NB4 (cell line): ENCODE measurements around the gene CFD.

Experiments used
- DNase-seq: peaks from one replicate; pipeline ENCODE4 v3.0.0; 2010; ENCODE audit warnings: low read depth
- H3K4me3 ChIP-seq: one replicate; pipeline ENCODE4 v1.5.1; 2011; ENCODE audit warnings: mild to moderate bottlenecking, low read depth, low read length, moderate library complexity
- MAX ChIP-seq: IDR thresholded peaks from 2 replicates; pipeline ENCODE4 v1.6.1; 2011; ENCODE audit warnings: low read depth, low read length
- MYC ChIP-seq: IDR thresholded peaks from 2 replicates; pipeline ENCODE4 v1.6.1; 2011; ENCODE audit warnings: low read depth, low read length
- POLR2A ChIP-seq: IDR thresholded peaks from 2 replicates; pipeline ENCODE4 v1.6.1; 2011; ENCODE audit warnings: mild to moderate bottlenecking; ENCODE audit not compliant: insufficient read length; ENCODE audit errors: extremely low read depth
- TF ChIP-seq, protein P1 (sequence below): IDR thresholded peaks from one replicate; pipeline ENCODE4 v1.5.1; 2012; ENCODE audit warnings: low read depth, low read length

The CFD gene

GRCh38 chr19:812747-813218 lies 46.7 kb upstream of the CFD start:
- no peak overlapping the region for H3K4me3 ChIP-seq
- TF ChIP-seq MYC (no peak), MAX (no peak), POLR2A (no peak)
- TF ChIP-seq, protein P1, sequence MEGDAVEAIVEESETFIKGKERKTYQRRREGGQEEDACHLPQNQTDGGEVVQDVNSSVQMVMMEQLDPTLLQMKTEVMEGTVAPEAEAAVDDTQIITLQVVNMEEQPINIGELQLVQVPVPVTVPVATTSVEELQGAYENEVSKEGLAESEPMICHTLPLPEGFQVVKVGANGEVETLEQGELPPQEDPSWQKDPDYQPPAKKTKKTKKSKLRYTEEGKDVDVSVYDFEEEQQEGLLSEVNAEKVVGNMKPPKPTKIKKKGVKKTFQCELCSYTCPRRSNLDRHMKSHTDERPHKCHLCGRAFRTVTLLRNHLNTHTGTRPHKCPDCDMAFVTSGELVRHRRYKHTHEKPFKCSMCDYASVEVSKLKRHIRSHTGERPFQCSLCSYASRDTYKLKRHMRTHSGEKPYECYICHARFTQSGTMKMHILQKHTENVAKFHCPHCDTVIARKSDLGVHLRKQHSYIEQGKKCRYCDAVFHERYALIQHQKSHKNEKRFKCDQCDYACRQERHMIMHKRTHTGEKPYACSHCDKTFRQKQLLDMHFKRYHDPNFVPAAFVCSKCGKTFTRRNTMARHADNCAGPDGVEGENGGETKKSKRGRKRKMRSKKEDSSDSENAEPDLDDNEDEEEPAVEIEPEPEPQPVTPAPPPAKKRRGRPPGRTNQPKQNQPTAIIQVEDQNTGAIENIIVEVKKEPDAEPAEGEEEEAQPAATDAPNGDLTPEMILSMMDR: no peak
- no peak for DNase-seq

DNA sequence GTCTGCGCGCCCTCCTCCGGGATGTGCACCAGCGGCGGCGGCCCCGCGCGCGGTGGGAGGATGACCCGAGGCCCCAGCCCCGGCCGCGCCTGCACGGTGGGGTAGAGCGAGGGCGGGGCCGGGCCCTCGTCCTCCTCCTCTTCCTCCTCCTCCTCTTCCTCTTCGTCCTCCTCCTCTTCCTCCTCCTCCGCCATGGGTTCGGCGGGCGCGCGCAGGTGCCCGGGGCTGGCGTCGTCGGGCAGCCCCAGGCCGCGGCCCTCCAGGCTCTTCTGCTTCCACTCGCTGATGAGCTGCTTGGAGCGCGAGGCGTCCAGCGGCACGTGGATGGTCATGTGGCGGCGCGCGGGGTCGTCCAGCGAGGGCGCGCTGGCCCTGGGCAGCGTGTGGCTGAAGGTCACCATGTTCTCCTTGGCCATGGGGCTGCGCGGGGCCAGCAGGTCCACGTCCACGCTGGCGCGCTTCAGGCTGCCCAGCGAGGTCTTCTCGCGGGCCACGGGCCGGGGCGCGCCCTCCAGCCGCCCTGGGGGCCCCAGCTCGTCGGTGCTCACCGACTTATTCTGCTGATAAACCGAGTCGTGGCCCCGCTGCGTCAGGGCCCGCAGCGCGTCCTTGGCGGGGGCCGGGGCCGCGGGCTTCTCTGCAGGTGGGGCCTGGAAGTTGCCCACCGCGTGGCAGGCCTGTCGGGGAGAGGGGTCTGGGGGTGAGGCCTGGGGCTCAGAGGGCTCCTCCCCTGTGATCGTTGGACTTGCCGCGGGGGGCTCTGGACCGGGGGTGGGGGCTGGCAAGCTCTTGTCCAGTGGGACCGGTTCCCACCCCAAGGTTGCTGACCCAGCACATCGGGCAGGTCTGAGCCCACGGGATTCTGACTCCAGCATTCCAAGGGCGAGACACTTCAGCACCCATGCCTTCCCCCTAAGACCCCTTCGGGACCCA lies 46.0 kb upstream of the CFD start:
- no peak for DNase-seq
- H3K4me3 ChIP-seq: no peak overlapping the region
- TF ChIP-seq MAX: no peak
- TF ChIP-seq MYC: no peak
- TF ChIP-seq, protein P1: no peak
- TF ChIP-seq POLR2A: no peak

DNA sequence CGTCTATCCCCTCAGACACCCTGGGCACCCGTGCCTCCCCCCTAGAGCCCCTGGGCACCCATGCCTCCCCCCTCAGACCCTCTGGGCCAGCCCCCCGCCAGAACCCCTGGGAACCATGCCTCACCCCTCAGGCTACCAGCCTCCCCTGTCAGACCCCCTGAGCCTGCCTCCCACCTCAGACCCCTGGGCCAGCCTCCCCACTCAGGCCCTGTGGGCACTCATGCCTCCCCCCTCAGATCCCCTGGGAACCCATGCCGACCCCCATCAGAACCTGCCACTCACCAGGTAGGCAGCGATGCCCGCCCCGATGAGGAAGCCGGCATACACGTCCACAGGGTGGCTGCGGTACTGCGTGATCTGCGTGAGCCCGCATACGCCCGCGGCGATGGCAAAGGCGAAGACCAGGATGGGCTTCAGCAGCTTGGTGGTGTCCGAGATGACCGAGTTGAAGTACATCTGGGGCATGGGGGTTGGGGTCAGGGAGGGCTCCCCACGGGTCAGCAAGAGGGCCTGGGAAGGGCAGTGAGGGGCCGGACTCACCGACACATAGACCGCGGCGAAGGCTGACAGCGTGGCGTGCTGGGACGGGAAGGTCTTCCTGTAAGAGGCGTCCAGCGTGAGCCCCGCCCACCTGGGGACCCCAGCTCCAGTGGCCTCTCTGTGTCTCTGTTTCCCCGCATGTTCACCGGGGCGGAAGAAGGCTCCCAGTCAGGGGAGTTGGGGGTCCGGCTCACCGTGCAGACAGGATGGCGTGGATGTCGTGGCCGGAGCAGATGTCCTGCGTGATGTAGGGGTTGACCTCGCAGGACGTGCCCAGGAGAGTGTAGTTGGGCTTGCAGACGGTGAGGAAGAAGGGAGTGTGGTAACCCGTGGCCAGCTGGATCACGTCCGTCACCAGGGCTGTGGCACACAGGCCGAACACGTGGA lies 45.0 kb upstream of the CFD start:
- TF ChIP-seq POLR2A (peak; percentile 6), MYC (no peak), MAX (no peak)
- TF ChIP-seq, protein P1: no peak
- peak; percentile 30 for DNase-seq
- no peak overlapping the region for H3K4me3 ChIP-seq

DNA sequence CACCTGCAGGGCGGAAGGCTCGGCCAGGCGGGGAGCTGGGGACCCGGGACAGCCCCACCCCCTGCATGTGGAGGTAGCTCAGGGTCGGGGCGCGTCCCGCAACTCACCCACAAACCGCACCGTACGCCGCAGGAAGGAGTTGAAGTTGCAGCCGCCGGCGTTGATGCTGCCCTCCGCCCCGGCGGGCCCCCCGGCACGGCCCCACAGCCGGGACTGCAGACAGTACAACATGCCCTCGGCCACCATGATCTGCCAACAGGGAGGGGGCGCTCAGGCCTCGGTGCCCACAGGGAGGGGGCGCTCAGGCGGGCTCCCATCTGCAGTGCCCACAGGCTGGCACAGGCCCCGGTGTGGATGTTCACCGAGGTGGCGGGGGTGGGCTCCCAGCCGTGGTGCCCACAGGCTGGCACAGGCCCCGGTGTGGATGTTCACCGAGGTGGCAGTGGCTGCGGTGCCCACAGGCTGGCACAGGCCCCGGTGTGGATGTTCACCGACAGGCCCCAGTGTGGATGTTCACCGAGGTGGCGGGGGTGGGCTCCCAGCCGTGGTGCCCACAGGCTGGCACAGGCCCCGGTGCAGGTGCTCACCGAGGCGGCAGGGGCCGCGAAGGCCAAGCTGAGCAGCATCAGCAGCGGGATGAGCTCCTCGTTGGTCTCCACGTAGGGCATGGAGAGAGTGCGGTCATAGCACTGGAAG lies 44.2 kb upstream of the CFD start:
- TF ChIP-seq POLR2A: no peak
- TF ChIP-seq MAX: no peak
- no peak for TF ChIP-seq MYC
- no peak for DNase-seq
- H3K4me3 ChIP-seq: no peak overlapping the region

GRCh38 chr19:815775-816499 lies 43.5 kb upstream of the CFD start:
- no peak for DNase-seq
- TF ChIP-seq MYC (no peak), POLR2A (no peak), MAX (no peak)
- TF ChIP-seq, protein P1: no peak

More at GRCh38 chr19:815775-816499, 43.5 kb upstream of the CFD start:
- H3K4me3 ChIP-seq: no peak overlapping the region
